ENCODE measurements around the gene RAB6A.
A peak's percentile ranks its signal among the peaks of the same experiment; 100 is the strongest.
"Not testable (repeated sequence)": the region's sequence is repeated elsewhere in the genome, so short reads cannot be mapped to it uniquely, and the experiment has no call there.

The RAB6A gene

GRCh38 chr11:73760679-73761402 is at the start of gene RAB6A:
RAB6A (minus strand) TSS chr11:73761074; CDS start chr11:73760635, 439 bp downstream.
- peak; percentile 97 for DNase-seq (ENCODE audit: low read depth)

GRCh38 chr11:73810637-73811036 is 49.8 kb upstream of the RAB6A start:
- DNase-seq (ENCODE audit: low read depth): no peak

GRCh38 chr11:73808052-73808451 is 47.2 kb upstream of the RAB6A start:
- DNase-seq (ENCODE audit: low read depth): no peak

GRCh38 chr11:73804712-73805111 is 43.8 kb upstream of the RAB6A start:
- no peak for DNase-seq (ENCODE audit: low read depth)

- DNase-seq (ENCODE audit: low read depth): no peak
Measured at GRCh38 chr11:73801136-73801535, 40.3 kb upstream of the RAB6A start.

- DNase-seq (ENCODE audit: low read depth): no peak
Measured at GRCh38 chr11:73800276-73800806, 39.5 kb upstream of the RAB6A start.

- DNase-seq (ENCODE audit: low read depth): no peak
Measured at GRCh38 chr11:73797457-73797856, 36.6 kb upstream of the RAB6A start.

- DNase-seq (ENCODE audit: low read depth): no peak
Measured at GRCh38 chr11:73795925-73796632, 35.2 kb upstream of the RAB6A start.

- DNase-seq (ENCODE audit: low read depth): no peak
Measured at GRCh38 chr11:73792584-73792983, 31.7 kb upstream of the RAB6A start.

GRCh38 chr11:73789279-73789670 is 28.4 kb upstream of the RAB6A start:
- no peak for DNase-seq (ENCODE audit: low read depth)

- DNase-seq (ENCODE audit: low read depth): peak; percentile 78
Measured at GRCh38 chr11:73787643-73788558, 27.0 kb upstream of the RAB6A start, which contains the start of gene MRPL48. MRPL48 (plus strand) TSS chr11:73787874; CDS start chr11:73787972, 98 bp downstream.

GRCh38 chr11:73787051-73787642 is 26.3 kb upstream of the RAB6A start:
- DNase-seq (ENCODE audit: low read depth): no peak

- not testable (repeated sequence) for DNase-seq (ENCODE audit: low read depth)
Measured at GRCh38 chr11:73785467-73785866, 24.6 kb upstream of the RAB6A start.

GRCh38 chr11:73784734-73785133 is 23.9 kb upstream of the RAB6A start:
- DNase-seq (ENCODE audit: low read depth): no peak

GRCh38 chr11:73784080-73784634 is 23.3 kb upstream of the RAB6A start:
- DNase-seq (ENCODE audit: low read depth): no peak

GRCh38 chr11:73783483-73784020 is 22.7 kb upstream of the RAB6A start:
- DNase-seq (ENCODE audit: low read depth): no peak

GRCh38 chr11:73781303-73781702 is 20.4 kb upstream of the RAB6A start:
- DNase-seq (ENCODE audit: low read depth): no peak

GRCh38 chr11:73779084-73779902 is 18.4 kb upstream of the RAB6A start:
- DNase-seq (ENCODE audit: low read depth): peak; percentile 90

GRCh38 chr11:73770811-73771210 is 9.9 kb upstream of the RAB6A start:
- not testable (repeated sequence) for DNase-seq (ENCODE audit: low read depth)

- no peak for DNase-seq (ENCODE audit: low read depth)
Measured at GRCh38 chr11:73766763-73767162, 5.9 kb upstream of the RAB6A start.

Measured in GM04503 (cell line).